Body of pancreas (tissue), 4 donors: ENCODE measurements around the gene RGS7BP. TPM values are rescaled to one million over a fixed set of nuclear protein-coding genes. Genes with fewer than 3 reads are reported as not detected.

Source experiments
- ATAC-seq: fragments of 150-250 bp; one replicate; pipeline ENCODE4 v1.9.1; 2016
- DNase-seq, 4 donors: peaks; one replicate each; pipeline ENCODE4 v3.0.0-alpha.2; 2019
- H3K27ac ChIP-seq, 4 donors: fragments of 200-600 bp; sonication (generic); 1 replicate in 3 of 4; 2 replicates in 1 of 4; pipeline versions ENCODE4 v1.5.1 to v1.6.1; 2016 to 2019; ENCODE audit warnings: mild to moderate bottlenecking in 1 of 4, mixed read lengths in 1 of 4, moderate library complexity in 1 of 4
- H3K27me3 ChIP-seq, 2 donors: fragments of 200-600 bp; sonication (generic); one replicate each; pipeline ENCODE4 v1.6.0; 2016; ENCODE audit warnings: mild to moderate bottlenecking in 1 of 2
- H3K36me3 ChIP-seq, 2 donors: fragments of 200-600 bp; sonication (generic); replicated peaks in 1 of 2; 2 replicates each; pipeline ENCODE4 v1.5.1; 2016; ENCODE audit warnings: low read depth in 2 of 2; ENCODE audit not compliant: insufficient read depth in 1 of 2
- H3K4me1 ChIP-seq: fragments of 200-600 bp; sonication (generic); one replicate; pipeline ENCODE4 v1.6.0; 2016
- H3K4me3 ChIP-seq, 2 donors: fragments of 200-600 bp; sonication (generic); 1 replicate in 1 of 2; 2 replicates in 1 of 2; pipeline ENCODE4 v1.5.1; 2016 to 2019
- H3K9me3 ChIP-seq, 3 donors: fragments of 200-600 bp; sonication (generic); 1 replicate in 2 of 3; 2 replicates in 1 of 3; pipeline ENCODE4 v1.5.1; 2016
- CTCF ChIP-seq, 7 experiments: fragments of 450-650 bp in 4 of 7; fragments of 200-600 bp in 3 of 7; sonication (generic) in 3 of 7; IDR thresholded peaks; one replicate each; pipeline ENCODE4 v1.5.1; 2016 to 2019; ENCODE audit warnings: antibody characterized with exemption in 7 of 7
- POLR2A ChIP-seq, 3 donors: fragments of 450-650 bp; IDR thresholded peaks; one replicate each; pipeline ENCODE4 v1.6.1; 2016; ENCODE audit warnings: antibody characterized with exemption in 3 of 3, mild to moderate bottlenecking in 2 of 3
- WGBS, 2 donors: methylation state at CpG; one replicate each; pipeline ENCODE4 v1.1.5; 2017; 5-methylcytosine and 5-hydroxymethylcytosine counted together
- intact Hi-C: fragments of 100-400 bp; cut with DNase I; formaldehyde crosslinking; loops from one replicate; pipeline ENCODE4 v1.15.1; 2023
- total RNA-seq, 2 donors: library from RNA; depleted of rRNA; stranded (reverse); fragments of >200 nt; gene quantifications; one replicate each; pipeline ENCODE4 v1.1.0, GENCODE V29; 2016

The RGS7BP gene
- total RNA-seq, 2 donors from 2014 or later, result under 0.01 to 3.1 TPM

- Histone ChIP-seq H3K4me3 (no peak overlapping the region), H3K4me1 (peaks cover 16% of the 10 kb centered on the region), H3K27ac (no peak overlapping the region), H3K27me3 (peaks cover 0 to 10% of the 10 kb centered on the region in 2 donors), H3K36me3 (no peaks in the 10 kb centered on the region), H3K9me3 (no peaks in the 10 kb centered on the region)
- intact Hi-C loops, result no loop called here
- no peak for DNase-seq
- no peak for ATAC-seq
- 12% methylated on average over 6 of the region's 6 CpGs; no CpG with 5 or more reads in 1 of the 2 donors for WGBS, 2 donors
- TF ChIP-seq POLR2A (IDR thresholded peaks at IDR 0.05) (no peak), CTCF (IDR thresholded peaks at IDR 0.05) (no peak)
These were observed 1.4 kb downstream of the RGS7BP start for GRCh38 chr5:64507264-64507605.

GRCh38 chr5:64509828-64510227, 4.0 kb downstream of the RGS7BP start:
- peaks cover 0 to 10% of the 10 kb centered on the region in 2 donors for H3K27me3 ChIP-seq
- no peak overlapping the region for H3K4me3 ChIP-seq
- H3K27ac ChIP-seq, result no peak overlapping the region
- ATAC-seq (no peak), DNase-seq (no peak)
- no peaks in the 10 kb centered on the region for H3K9me3 ChIP-seq
- H3K36me3 ChIP-seq, result no peaks in the 10 kb centered on the region
- H3K4me1 ChIP-seq, result peaks cover 16% of the 10 kb centered on the region
- intact Hi-C loops, result no loop called here
- 64 to 73% methylated on average over 7 of the region's 7 CpGs for WGBS, 2 donors
- TF ChIP-seq POLR2A (IDR thresholded peaks at IDR 0.05) (no peak), CTCF (IDR thresholded peaks at IDR 0.05) (no peak)

- TF ChIP-seq POLR2A (IDR thresholded peaks at IDR 0.05), result no peak
- no peak for TF ChIP-seq CTCF (IDR thresholded peaks at IDR 0.05)
- no peak for ATAC-seq
- Histone ChIP-seq H3K36me3 (no peaks in the 10 kb centered on the region), H3K4me1 (no peaks in the 10 kb centered on the region), H3K27ac (no peak overlapping the region), H3K9me3 (no peaks in the 10 kb centered on the region), H3K4me3 (no peak overlapping the region), H3K27me3 (no peaks in the 10 kb centered on the region)
- WGBS, 2 donors, result 45 to 56% methylated on average over 5 of the region's 5 CpGs
- no peak for DNase-seq
- intact Hi-C loops, result no loop called here
These were observed 7.7 kb downstream of the RGS7BP start for GRCh38 chr5:64513492-64513891.

GRCh38 chr5:64514612-64515011, 8.8 kb downstream of the RGS7BP start:
- Histone ChIP-seq H3K27ac (no peak overlapping the region), H3K9me3 (no peaks in the 10 kb centered on the region), H3K36me3 (no peaks in the 10 kb centered on the region), H3K4me3 (no peak overlapping the region), H3K27me3 (no peaks in the 10 kb centered on the region), H3K4me1 (no peaks in the 10 kb centered on the region)
- DNase-seq (no peak), ATAC-seq (no peak)
- TF ChIP-seq POLR2A (IDR thresholded peaks at IDR 0.05) (no peak), CTCF (IDR thresholded peaks at IDR 0.05) (no peak)
- 61 to 67% methylated on average over 1 of the region's 1 CpG for WGBS, 2 donors
- intact Hi-C loops, result no loop called here

- no peaks in the 10 kb centered on the region for H3K36me3 ChIP-seq
- ATAC-seq, result no peak
- H3K27ac ChIP-seq, result no peak overlapping the region
- no peaks in the 10 kb centered on the region for H3K27me3 ChIP-seq
- no peaks in the 10 kb centered on the region for H3K9me3 ChIP-seq
- intact Hi-C loops, result no loop called here
- H3K4me3 ChIP-seq, result no peak overlapping the region
- TF ChIP-seq CTCF (IDR thresholded peaks at IDR 0.05), result no peak
- TF ChIP-seq POLR2A (IDR thresholded peaks at IDR 0.05), result no peak
- WGBS, 2 donors, result 62 to 66% methylated on average over 4 of the region's 4 CpGs
- H3K4me1 ChIP-seq, result no peaks in the 10 kb centered on the region
- DNase-seq, result no peak
These were observed 10.4 kb downstream of the RGS7BP start for GRCh38 chr5:64516216-64516615.
